ENCODE measurements around the gene DYNC1I2.

DYNC1I2 gene

DNA sequence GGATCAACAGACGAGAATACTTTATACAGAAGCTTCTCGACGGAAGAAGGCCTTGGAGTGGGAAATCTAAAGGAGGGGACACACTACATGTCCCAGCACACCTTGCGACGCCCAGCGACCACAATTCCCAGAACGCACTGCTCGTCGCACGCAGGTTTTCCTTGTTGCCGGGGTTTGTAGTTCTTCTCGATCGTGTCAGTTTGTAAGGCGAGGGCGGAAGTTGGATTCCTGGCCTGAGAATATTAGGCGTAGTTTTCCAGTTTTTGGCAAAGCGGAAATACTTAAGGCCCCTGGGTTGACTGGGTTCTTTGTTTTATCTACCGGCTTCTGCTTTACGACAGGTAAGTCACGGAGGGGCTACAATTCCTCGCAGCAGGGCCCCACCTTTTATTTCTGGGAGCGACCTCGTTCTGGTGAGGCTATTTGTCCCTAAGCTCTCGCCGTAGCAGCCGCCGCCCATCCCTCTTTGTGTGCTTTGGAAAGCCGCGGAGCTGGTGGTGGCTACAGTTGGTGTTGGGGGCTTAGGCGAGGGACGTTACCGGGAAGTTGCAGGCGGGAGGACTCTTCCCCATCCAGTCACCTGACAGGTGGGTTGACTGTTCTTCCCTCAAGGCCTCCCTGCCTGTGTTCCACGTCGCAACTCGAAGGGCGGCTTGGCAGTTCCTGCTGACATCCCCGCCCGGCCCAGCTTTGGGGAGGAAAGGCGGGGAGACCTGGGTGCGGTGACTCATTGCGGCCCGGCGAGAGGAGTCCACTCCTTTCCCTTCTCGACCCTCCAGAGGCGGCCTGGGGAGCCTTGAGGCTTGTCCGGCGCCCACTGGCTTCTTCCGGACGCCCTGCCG is at the start of gene DYNC1I2:
Gene DYNC1I2, plus strand, starts transcription at position 183 of the 842 bp plus-strand sequence. CDS start 2,687 bp downstream, outside the sequence.
- peak; percentile 60 to 98 (median 92) for DNase-seq

- DNase-seq, result no peak
These were observed 35.4 kb upstream of the DYNC1I2 start for GRCh38 chr2:171651667-171652415.

- no peak for DNase-seq
These were observed 34.9 kb upstream of the DYNC1I2 start for GRCh38 chr2:171652416-171652785.

DNA sequence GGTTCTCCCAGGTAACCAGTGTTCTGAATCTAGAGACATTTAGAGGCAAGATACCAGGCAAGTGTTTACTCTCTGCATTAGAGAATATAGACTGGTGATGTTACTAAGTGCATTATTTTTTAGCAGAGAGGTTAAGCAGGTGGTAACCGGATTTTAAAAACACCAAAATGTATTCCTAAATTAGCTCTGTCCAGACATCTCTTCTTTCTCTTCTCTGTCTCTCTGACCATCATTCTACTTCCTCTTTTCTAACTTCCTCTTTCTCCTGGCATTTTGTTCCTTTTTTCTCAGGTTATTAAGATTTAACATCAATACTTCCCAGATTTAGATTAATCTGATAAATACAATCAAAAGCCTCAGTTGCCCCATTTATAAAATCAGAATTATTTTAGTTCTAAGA is 31.7 kb upstream of the DYNC1I2 start:
- no peak for DNase-seq

- DNase-seq, result no peak
These were observed 20.2 kb upstream of the DYNC1I2 start for GRCh38 chr2:171667041-171667440.

- DNase-seq, result no peak
These were observed 19.1 kb upstream of the DYNC1I2 start for GRCh38 chr2:171668183-171668582.

- DNase-seq, result peak in 24 of 58 donors; percentile 0 to 81 (median 20)
These were observed 18.1 kb upstream of the DYNC1I2 start for GRCh38 chr2:171669121-171669520.

DNA sequence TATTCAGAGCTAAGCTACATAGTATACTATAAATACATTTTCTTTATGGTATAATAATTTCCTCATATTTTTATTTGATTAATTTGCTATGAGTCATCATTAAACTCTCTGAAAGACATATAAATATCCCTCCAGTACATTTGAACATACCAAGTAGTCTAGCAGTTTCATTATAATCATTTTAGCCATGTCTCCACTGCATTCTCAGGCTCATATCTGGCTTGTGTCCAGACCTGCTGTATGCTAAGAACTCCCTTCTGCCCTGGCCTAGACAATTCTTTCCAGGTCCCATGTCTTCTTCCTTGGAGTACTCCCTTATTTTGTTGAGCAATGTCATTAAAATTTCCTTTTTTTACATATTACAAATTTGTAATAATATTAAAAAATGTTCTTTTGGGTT is 16.6 kb upstream of the DYNC1I2 start:
- DNase-seq, result no peak

- DNase-seq, result no peak
These were observed 15.4 kb upstream of the DYNC1I2 start for GRCh38 chr2:171671867-171672266.

- DNase-seq, result no peak
These were observed 13.4 kb upstream of the DYNC1I2 start for GRCh38 chr2:171673905-171674304.

DNA sequence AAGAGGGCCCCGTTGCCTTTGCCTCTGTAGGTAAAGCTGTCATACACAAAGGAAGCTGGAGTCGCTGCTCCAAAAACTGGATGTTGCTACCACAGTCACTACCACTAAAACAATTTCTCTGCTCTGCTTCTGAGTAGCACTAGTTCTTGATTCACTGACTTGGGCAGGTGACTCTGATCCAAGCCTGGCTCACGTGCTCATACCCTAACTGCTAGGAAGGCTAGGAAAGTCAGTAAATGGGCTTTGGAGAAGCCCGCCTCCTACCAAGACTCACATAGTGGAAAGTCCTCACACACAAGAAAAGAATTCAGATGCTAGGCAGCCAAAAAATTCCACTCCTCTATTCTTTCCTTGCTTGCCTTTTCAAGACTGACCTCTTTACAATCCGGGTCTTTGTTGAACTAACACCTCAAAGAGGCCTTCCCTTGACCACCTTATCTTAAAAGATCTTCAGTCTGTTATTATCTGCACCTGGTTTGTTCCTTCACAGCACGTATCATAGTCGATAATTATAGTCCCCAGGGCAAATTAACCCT is 11.4 kb upstream of the DYNC1I2 start:
- no peak for DNase-seq

- no peak for DNase-seq
These were observed 8.7 kb upstream of the DYNC1I2 start for GRCh38 chr2:171678619-171679018.

DNA sequence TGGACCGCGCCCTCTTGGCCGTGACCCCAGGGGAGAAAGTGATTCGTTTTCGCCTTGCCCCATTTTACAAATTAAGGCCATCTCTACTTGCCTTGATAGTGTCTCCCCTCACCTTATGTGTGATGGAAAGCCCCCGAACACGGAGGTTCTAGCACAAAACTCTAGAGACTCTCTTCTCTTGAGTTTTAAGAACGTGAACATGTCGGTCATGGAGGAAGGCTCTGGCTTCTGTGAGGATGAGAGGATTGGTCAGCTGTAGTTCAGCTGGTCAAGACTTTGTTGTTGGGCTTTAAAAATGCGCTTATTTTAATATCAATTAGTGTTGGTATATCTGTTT is 828 bp downstream of the DYNC1I2 start:
- DNase-seq, result no peak

DNA sequence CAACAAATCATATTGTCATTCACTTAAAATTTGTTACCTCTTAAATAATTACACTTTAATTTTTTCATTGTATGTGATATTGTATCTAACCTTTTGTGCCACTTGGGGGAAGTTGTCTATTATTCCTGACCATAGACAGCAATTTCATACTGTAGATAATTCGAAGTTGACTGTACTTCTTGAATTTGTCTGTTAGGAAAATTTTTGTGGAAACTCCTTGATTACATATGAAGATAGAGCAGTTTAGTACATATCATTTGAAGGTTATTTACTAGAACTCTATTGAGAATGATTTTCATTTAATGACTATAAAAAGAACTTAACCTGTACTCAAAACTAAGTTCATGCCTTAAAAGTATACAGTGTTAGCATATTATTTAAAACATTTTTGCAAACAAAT is 5.1 kb downstream of the DYNC1I2 start:
- DNase-seq, result no peak

GRCh38 chr2:171702781-171703556 is 15.7 kb downstream of the DYNC1I2 start:
- no peak for DNase-seq

GRCh38 chr2:171703574-171704347 is 16.5 kb downstream of the DYNC1I2 start:
- no peak for DNase-seq

GRCh38 chr2:171706152-171706803 is 19.0 kb downstream of the DYNC1I2 start:
- DNase-seq, result peak in 1 of 58 donors; percentile 4

GRCh38 chr2:171707752-171708151 is 20.5 kb downstream of the DYNC1I2 start:
- DNase-seq, result no peak

- DNase-seq, result no peak
These were observed 21.9 kb downstream of the DYNC1I2 start for GRCh38 chr2:171709011-171709685.

- no peak for DNase-seq
These were observed 24.1 kb downstream of the DYNC1I2 start for GRCh38 chr2:171711351-171711750.

Data from anterior cingulate cortex (tissue), 58 donors.